ENCODE results near the gene AARS2. TPM values are rescaled to one million over a fixed set of nuclear protein-coding genes. Genes with fewer than 3 reads are reported as not detected.

AARS2 gene
- total RNA-seq, 2 donors from 2014 or later: 6.5 to 7.4 TPM

DNA sequence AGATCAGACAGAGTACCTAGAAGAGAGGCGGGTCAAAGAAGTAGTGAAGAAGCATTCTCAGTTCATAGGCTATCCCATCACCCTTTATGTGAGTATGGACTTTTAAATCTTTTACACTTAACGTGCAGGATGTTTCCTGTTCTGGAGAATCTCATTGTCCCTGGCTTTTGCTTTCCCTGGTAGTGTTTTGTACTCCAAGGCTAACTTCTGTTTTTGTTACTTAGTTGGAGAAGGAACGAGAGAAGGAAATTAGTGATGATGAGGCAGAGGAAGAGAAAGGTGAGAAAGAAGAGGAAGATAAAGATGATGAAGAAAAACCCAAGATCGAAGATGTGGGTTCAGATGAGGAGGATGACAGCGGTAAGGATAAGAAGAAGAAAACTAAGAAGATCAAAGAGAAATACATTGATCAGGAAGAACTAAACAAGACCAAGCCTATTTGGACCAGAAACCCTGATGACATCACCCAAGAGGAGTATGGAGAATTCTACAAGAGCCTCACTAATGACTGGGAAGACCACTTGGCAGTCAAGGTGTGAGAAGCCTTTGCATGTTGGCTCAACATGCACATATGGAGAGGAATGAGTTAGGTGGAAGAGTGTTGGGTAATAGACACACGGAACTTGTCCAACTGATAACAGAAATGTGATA is 63.0 kb downstream of the AARS2 start:
- peaks cover 0 to 40% of the 10 kb centered on the region in 2 donors for H3K4me1 ChIP-seq
- no peaks in the 10 kb centered on the region for H3K9me3 ChIP-seq
- H3K4me3 ChIP-seq: no peak overlapping the region
- H3K27me3 ChIP-seq: no peaks in the 10 kb centered on the region
- TF ChIP-seq, protein P1, sequence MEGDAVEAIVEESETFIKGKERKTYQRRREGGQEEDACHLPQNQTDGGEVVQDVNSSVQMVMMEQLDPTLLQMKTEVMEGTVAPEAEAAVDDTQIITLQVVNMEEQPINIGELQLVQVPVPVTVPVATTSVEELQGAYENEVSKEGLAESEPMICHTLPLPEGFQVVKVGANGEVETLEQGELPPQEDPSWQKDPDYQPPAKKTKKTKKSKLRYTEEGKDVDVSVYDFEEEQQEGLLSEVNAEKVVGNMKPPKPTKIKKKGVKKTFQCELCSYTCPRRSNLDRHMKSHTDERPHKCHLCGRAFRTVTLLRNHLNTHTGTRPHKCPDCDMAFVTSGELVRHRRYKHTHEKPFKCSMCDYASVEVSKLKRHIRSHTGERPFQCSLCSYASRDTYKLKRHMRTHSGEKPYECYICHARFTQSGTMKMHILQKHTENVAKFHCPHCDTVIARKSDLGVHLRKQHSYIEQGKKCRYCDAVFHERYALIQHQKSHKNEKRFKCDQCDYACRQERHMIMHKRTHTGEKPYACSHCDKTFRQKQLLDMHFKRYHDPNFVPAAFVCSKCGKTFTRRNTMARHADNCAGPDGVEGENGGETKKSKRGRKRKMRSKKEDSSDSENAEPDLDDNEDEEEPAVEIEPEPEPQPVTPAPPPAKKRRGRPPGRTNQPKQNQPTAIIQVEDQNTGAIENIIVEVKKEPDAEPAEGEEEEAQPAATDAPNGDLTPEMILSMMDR (IDR thresholded peaks at IDR 0.05): no peak
- peaks cover 68% of the 10 kb centered on the region for H3K36me3 ChIP-seq
- DNase-seq (ENCODE audit: low spot score): no peak
- no peak overlapping the region for H3K27ac ChIP-seq

MicroRNAs encoded within 50 kb of the gene (microRNA counts, 767-probe panel; counts per million panel counts)
- 0 to 1,062 counts per million in 2 donors for microRNA hsa-miR-4647

Other genes starting within 250 kb of the AARS2 start
- gene MRPL14, start 185.9 kb downstream of the AARS2 start, total RNA-seq: 10 to 100 TPM; 44.1 to 45.9 TPM
- gene TMEM63B, start 185.8 kb downstream of the AARS2 start, total RNA-seq: 10 to 100 TPM; 29.2 to 37.1 TPM
- gene CAPN11, start 154.5 kb downstream of the AARS2 start, total RNA-seq: under 1 TPM; 0.16 to 0.44 TPM
- gene MYMX, start 96.4 kb downstream of the AARS2 start, total RNA-seq: not detected
- gene SLC29A1, start 89.8 kb downstream of the AARS2 start, total RNA-seq: 100 to 1,000 TPM; 105 to 256 TPM
- gene HSP90AB1, start 66.2 kb downstream of the AARS2 start, total RNA-seq: 100 to 1,000 TPM; 716 to 772 TPM
- 10 to 100 TPM; 23.0 to 23.7 TPM for gene SLC35B2, start 55.8 kb downstream of the AARS2 start, total RNA-seq
- gene NFKBIE, start 47.8 kb downstream of the AARS2 start, total RNA-seq: 1 to 10 TPM; 3.8 to 8.7 TPM
- 1 to 10 TPM in 1 of 2 donors, under 1 TPM in 1; 0.11 to 2.6 TPM for gene TMEM151B, start 42.9 kb downstream of the AARS2 start, total RNA-seq
- not detected for gene SPATS1, start 29.3 kb upstream of the AARS2 start, total RNA-seq
- 10 to 100 TPM; 16.4 to 16.5 TPM for gene CDC5L, start 74.4 kb upstream of the AARS2 start, total RNA-seq

Data from right atrium auricular region (tissue), 2 donors.